HL-60 (cell line): ENCODE measurements around the gene SMG1.
"Not testable (repeated sequence)": the region's sequence is repeated elsewhere in the genome, so short reads cannot be mapped to it uniquely, and the experiment has no call there.

Experiments
- DNase-seq, 2 experiments: peaks; one replicate each; pipeline ENCODE4 v3.0.0-alpha.2; 2010 to 2020; ENCODE audit warnings: low read depth in 1 of 2, low spot score in 1 of 2
- H3K27ac ChIP-seq: fragments of 250-450 bp; sonication (Bioruptor Pico); replicated peaks from 2 replicates; pipeline ENCODE4 v1.5.1; 2020; ENCODE audit warnings: mild to moderate bottlenecking, moderate library complexity
- H3K27me3 ChIP-seq: fragments of 250-450 bp; sonication (Bioruptor Pico); 2 replicates; pipeline ENCODE4 v1.5.1; 2021; ENCODE audit warnings: mild to moderate bottlenecking, moderate library complexity; ENCODE audit not compliant: insufficient read depth, poor library complexity, severe bottlenecking
- H3K4me3 ChIP-seq: replicated peaks from 2 replicates; pipeline ENCODE4 v1.5.1; 2011; ENCODE audit warnings: mild to moderate bottlenecking, control low read depth, low read length; ENCODE audit not compliant: insufficient read depth

SMG1 gene

GRCh38 chr16:18923124-18923523, 3.1 kb downstream of the SMG1 start:
- H3K4me3 ChIP-seq, H3K27me3 ChIP-seq, H3K27ac ChIP-seq: not testable (repeated sequence)
- DNase-seq = peak in 1 of 2 experiments; percentile 32

GRCh38 chr16:18909585-18909984, 16.6 kb downstream of the SMG1 start:
- not testable (repeated sequence) for DNase-seq, H3K27ac ChIP-seq, H3K27me3 ChIP-seq, H3K4me3 ChIP-seq

GRCh38 chr16:18908716-18909115, 17.5 kb downstream of the SMG1 start:
- not testable (repeated sequence) for DNase-seq, H3K4me3 ChIP-seq, H3K27ac ChIP-seq, H3K27me3 ChIP-seq

- H3K4me3 ChIP-seq, DNase-seq, H3K27me3 ChIP-seq, H3K27ac ChIP-seq: not testable (repeated sequence)
Observed at GRCh38 chr16:18902778-18903177, 23.4 kb downstream of the SMG1 start.

GRCh38 chr16:18902044-18902443, 24.2 kb downstream of the SMG1 start:
- not testable (repeated sequence) for H3K4me3 ChIP-seq, DNase-seq, H3K27me3 ChIP-seq
- H3K27ac ChIP-seq = peak overlapping the region; percentile 16; the same call in 1 of the 2 replicates

- not testable (repeated sequence) for H3K4me3 ChIP-seq, H3K27ac ChIP-seq, DNase-seq, H3K27me3 ChIP-seq
Observed at GRCh38 chr16:18901194-18901593, 25.0 kb downstream of the SMG1 start.

GRCh38 chr16:18884456-18884855, 41.8 kb downstream of the SMG1 start:
- DNase-seq, H3K27ac ChIP-seq, H3K27me3 ChIP-seq, H3K4me3 ChIP-seq: not testable (repeated sequence)

- H3K27me3 ChIP-seq, DNase-seq, H3K27ac ChIP-seq, H3K4me3 ChIP-seq: not testable (repeated sequence)
Observed at GRCh38 chr16:18877734-18878133, 48.5 kb downstream of the SMG1 start.

- not testable (repeated sequence) for H3K4me3 ChIP-seq, H3K27ac ChIP-seq, DNase-seq, H3K27me3 ChIP-seq
Observed at GRCh38 chr16:18877259-18877658, 48.9 kb downstream of the SMG1 start.

GRCh38 chr16:18876301-18876700, 49.9 kb downstream of the SMG1 start:
- H3K27me3 ChIP-seq = not testable (repeated sequence)

GRCh38 chr16:18869043-18869771, 57.0 kb downstream of the SMG1 start:
- H3K27ac ChIP-seq, H3K27me3 ChIP-seq, H3K4me3 ChIP-seq, DNase-seq: not testable (repeated sequence)

More at GRCh38 chr16:18876301-18876700, 49.9 kb downstream of the SMG1 start:
- H3K4me3 ChIP-seq, H3K27ac ChIP-seq, DNase-seq: not testable (repeated sequence)

- not testable (repeated sequence) for H3K27ac ChIP-seq, H3K27me3 ChIP-seq, H3K4me3 ChIP-seq, DNase-seq
Observed at GRCh38 chr16:18866277-18866823, 59.9 kb downstream of the SMG1 start.

- not testable (repeated sequence) for H3K27ac ChIP-seq, DNase-seq, H3K4me3 ChIP-seq, H3K27me3 ChIP-seq
Observed at GRCh38 chr16:18862891-18863290, 63.3 kb downstream of the SMG1 start.
